Measurements from ENCODE around the gene KRT14.

GRCh38 chr17:41567317-41567716 lies 19.4 kb downstream of the KRT14 start:
- TF ChIP-seq CTCF (IDR thresholded peaks at IDR 0.05; ENCODE audit: low read length) (no peak), EZH2 (optimal IDR thresholded peaks at IDR 0.05; ENCODE audit: low read depth, low read length) (no peak)
